Measurements from ENCODE around the gene CYBC1. TPM values are rescaled to one million over a fixed set of nuclear protein-coding genes. Genes with fewer than 3 reads are reported as not detected.

The CYBC1 gene
- total and polyA plus RNA-seq, 9 of the 15 experiments (the other 6 are each of a cell fraction or from before 2014, with no cell fraction given) = 1.3 to 71.8 (median 49.9) TPM

GRCh38 chr17:82450357-82451106 lies at the start of gene CYBC1 (continued):
- TF ChIP-seq, protein P1, sequence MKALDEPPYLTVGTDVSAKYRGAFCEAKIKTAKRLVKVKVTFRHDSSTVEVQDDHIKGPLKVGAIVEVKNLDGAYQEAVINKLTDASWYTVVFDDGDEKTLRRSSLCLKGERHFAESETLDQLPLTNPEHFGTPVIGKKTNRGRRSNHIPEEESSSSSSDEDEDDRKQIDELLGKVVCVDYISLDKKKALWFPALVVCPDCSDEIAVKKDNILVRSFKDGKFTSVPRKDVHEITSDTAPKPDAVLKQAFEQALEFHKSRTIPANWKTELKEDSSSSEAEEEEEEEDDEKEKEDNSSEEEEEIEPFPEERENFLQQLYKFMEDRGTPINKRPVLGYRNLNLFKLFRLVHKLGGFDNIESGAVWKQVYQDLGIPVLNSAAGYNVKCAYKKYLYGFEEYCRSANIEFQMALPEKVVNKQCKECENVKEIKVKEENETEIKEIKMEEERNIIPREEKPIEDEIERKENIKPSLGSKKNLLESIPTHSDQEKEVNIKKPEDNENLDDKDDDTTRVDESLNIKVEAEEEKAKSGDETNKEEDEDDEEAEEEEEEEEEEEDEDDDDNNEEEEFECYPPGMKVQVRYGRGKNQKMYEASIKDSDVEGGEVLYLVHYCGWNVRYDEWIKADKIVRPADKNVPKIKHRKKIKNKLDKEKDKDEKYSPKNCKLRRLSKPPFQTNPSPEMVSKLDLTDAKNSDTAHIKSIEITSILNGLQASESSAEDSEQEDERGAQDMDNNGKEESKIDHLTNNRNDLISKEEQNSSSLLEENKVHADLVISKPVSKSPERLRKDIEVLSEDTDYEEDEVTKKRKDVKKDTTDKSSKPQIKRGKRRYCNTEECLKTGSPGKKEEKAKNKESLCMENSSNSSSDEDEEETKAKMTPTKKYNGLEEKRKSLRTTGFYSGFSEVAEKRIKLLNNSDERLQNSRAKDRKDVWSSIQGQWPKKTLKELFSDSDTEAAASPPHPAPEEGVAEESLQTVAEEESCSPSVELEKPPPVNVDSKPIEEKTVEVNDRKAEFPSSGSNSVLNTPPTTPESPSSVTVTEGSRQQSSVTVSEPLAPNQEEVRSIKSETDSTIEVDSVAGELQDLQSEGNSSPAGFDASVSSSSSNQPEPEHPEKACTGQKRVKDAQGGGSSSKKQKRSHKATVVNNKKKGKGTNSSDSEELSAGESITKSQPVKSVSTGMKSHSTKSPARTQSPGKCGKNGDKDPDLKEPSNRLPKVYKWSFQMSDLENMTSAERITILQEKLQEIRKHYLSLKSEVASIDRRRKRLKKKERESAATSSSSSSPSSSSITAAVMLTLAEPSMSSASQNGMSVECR (CRISPR knock-in tag; IDR thresholded peaks at IDR 0.05) = peak; percentile 92
- no peak for TF ChIP-seq SNIP1 (IDR thresholded peaks at IDR 0.05; ENCODE audit: low read depth)
- TF ChIP-seq, protein P2, sequence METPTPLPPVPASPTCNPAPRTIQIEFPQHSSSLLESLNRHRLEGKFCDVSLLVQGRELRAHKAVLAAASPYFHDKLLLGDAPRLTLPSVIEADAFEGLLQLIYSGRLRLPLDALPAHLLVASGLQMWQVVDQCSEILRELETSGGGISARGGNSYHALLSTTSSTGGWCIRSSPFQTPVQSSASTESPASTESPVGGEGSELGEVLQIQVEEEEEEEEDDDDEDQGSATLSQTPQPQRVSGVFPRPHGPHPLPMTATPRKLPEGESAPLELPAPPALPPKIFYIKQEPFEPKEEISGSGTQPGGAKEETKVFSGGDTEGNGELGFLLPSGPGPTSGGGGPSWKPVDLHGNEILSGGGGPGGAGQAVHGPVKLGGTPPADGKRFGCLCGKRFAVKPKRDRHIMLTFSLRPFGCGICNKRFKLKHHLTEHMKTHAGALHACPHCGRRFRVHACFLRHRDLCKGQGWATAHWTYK (CRISPR knock-in tag; IDR thresholded peaks at IDR 0.05) = 0 out of 2 replicates have a peak, but pooled peaks have one; percentile 58
- TF ChIP-seq SNRNP70 (optimal IDR thresholded peaks at IDR 0.05; ENCODE audit: low read depth, low read length) = no peak
- TF ChIP-seq DDX20 (tag; IDR thresholded peaks at IDR 0.05; ENCODE audit: low read depth) = no peak
- peak; percentile 97 for TF ChIP-seq GATAD2B (IDR thresholded peaks at IDR 0.05; ENCODE audit: borderline replicate concordance)
- TF ChIP-seq SMAD3 (CRISPR knock-in tag; conservative IDR thresholded peaks at IDR 0.05) = no peak
- TF ChIP-seq GABPB2 (CRISPR knock-in tag; conservative IDR thresholded peaks at IDR 0.05) = no peak
- TF ChIP-seq SUPT5H (IDR thresholded peaks at IDR 0.05) = peak; percentile 74
- no peak for TF ChIP-seq SRSF7 (optimal IDR thresholded peaks at IDR 0.05; ENCODE audit: low read depth, low read length)
- no peak for TF ChIP-seq HMG20A (CRISPR knock-in tag; conservative IDR thresholded peaks at IDR 0.05)
- TF ChIP-seq, protein P3, sequence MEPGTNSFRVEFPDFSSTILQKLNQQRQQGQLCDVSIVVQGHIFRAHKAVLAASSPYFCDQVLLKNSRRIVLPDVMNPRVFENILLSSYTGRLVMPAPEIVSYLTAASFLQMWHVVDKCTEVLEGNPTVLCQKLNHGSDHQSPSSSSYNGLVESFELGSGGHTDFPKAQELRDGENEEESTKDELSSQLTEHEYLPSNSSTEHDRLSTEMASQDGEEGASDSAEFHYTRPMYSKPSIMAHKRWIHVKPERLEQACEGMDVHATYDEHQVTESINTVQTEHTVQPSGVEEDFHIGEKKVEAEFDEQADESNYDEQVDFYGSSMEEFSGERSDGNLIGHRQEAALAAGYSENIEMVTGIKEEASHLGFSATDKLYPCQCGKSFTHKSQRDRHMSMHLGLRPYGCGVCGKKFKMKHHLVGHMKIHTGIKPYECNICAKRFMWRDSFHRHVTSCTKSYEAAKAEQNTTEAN (CRISPR knock-in tag; IDR thresholded peaks at IDR 0.05) = 0 out of 2 replicates have a peak, but pooled peaks have one; percentile 65
- no peak for TF ChIP-seq JUN (IDR thresholded peaks at IDR 0.05; ENCODE audit: borderline replicate concordance, low read depth, low read length)
- peak; percentile 54; the same call in 1 of the 2 replicates for TF ChIP-seq JUN (CRISPR knock-in tag; IDR thresholded peaks at IDR 0.05; ENCODE audit: borderline replicate concordance)
- TF ChIP-seq ZBTB12 (CRISPR knock-in tag; IDR thresholded peaks at IDR 0.05) = no peak
- TF ChIP-seq ZNF282 (CRISPR knock-in tag; IDR thresholded peaks at IDR 0.05) = no peak
- TF ChIP-seq, protein P4, sequence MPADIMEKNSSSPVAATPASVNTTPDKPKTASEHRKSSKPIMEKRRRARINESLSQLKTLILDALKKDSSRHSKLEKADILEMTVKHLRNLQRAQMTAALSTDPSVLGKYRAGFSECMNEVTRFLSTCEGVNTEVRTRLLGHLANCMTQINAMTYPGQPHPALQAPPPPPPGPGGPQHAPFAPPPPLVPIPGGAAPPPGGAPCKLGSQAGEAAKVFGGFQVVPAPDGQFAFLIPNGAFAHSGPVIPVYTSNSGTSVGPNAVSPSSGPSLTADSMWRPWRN (IDR thresholded peaks at IDR 0.05; ENCODE audit: low read depth) = no peak
- TF ChIP-seq CREB1 (IDR thresholded peaks at IDR 0.05) = peak; percentile 49; the same call in 1 of the 2 replicates
- TF ChIP-seq CREB1 (CRISPR knock-in tag; IDR thresholded peaks at IDR 0.05) = no peak

Data from K562 (cell line).